GM19452 (cell line): ENCODE measurements around the gene TP63.

Source experiments
- ATAC-seq: cut with Tn5 transposase; IDR thresholded peaks from one replicate; pipeline ENCODE4 v1.9.1; 2021; ENCODE audit not compliant: unreplicated experiment

The TP63 gene

DNA sequence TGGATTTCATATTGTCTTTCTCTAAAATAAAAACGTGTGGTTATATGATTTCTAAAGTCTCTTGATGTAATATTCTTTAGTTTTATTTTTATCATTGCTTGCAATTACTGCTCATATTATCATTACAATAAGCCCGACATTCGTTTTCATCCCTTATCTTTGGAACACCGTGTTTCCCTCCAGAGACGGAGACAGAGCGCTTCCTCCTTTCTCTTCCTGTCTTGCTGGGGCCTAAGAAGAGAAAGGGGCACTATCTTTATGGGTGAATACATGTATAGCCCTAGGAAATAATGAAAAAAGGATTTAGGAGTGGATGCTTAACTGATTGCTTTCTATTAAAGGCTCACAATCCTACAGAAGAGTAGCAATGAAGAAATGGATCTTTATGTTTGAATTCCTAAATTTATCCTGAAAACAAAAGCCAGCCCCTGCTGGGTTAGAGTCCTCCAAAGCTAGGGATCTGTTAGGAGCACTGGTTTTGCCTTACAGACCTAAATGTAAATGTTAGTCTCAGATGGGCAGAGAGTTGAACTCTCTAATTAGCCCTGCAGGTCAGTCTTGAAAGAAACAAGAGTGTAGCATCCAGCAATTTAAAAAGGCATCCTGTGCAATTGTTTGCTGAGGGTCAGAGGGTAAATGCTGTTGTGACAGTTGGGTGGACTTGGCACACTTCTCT is 145.1 kb downstream of the TP63 start:
- no peak for ATAC-seq

DNA sequence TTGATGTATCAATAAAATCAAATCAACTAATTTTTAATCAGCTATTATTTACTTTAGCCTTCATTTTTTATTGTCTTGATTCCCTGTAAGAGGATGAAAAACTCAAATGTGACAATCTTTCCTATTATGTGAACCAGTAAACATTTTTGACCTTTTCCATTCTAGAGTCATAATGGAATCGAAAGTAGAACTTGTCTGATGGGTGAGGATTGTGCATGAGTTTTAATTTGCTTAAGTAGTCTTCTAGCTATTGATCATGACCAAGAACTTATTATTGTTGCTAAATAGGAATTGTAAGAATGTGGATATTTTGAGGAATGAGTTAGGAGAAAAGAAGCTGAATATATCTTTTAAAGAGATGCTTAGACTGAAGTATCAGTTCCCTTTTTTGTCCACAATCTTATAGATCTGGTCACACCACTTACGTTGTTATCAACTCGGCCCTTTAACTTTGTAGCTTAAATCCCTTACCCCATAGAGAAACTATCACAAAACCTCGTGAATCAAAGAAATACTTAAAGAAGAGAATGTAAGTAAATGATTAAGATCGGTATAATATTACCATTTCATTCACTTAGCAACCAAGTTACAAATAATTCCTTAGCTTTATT is 147.3 kb downstream of the TP63 start:
- ATAC-seq: no peak

DNA sequence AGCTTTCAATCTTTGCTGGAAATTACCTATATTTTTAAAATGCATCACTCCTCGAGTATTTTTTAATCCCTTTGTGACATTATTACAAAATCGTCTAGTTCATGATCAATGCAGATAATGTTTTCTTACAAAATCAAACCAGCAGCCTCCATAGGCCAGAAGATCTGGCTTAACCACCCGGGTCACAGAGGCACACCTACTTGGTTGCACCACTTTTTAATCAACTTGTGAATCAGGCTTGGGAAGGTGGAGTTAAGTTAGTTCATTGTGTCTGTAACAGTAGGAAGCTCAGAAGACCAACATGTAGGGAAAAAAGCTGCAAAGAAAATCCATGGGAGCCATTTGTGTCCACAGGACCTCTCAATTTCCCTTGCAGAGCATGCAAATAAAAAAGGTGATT is 148.0 kb downstream of the TP63 start:
- no peak for ATAC-seq

DNA sequence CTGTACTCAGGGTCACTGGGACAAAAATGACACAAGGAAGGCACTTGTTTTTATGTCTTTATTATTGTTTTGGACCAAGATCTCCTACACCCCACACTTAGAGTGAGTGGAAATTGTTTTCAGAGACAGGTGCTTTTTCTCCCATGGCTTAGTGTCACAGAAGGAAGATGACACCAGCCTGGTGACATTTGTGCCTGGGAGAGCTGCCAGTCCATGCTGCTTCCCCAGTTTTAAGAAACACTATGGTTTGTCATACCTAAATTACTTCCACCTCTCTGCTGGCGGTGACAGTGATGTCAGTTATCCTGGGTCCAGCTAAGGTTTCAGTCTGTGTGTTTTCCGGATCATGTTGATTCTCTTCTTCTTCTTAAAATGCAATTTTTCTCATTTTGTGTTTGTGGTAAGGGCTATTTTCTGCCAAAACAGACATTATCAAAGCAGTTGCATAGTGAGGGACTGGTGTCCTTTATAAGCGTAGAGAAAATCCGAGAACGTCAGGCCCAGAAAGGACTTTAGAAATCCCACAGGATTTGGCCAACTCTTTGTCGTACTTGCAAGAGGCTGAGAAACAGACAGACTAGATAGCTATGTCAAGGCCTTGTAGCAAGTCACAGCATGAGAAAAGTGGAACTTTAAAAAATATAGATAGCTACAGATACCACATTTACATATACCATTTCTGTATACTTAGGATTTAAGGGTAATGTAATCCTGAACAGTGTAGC is 149.5 kb downstream of the TP63 start:
- ATAC-seq: no peak

DNA sequence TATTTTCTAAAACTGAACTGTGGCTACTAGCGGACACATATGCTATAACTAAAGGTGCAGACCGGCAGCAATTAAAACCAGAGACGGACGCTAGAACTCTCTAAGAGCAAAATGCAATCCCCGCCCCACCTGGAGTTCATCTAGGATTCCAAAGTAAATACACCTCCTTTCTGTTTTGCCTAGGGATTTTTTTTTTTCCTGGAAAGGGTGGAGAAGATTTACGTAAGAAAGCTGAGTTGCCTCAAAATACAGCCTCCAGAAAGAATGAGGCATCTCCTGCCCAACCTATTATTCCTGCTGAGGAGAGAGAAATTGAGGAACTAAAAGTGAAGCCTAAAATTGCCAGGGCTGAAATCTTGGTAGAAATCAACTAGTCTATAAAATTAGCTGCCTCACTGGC is 150.2 kb downstream of the TP63 start:
- ATAC-seq: no peak

DNA sequence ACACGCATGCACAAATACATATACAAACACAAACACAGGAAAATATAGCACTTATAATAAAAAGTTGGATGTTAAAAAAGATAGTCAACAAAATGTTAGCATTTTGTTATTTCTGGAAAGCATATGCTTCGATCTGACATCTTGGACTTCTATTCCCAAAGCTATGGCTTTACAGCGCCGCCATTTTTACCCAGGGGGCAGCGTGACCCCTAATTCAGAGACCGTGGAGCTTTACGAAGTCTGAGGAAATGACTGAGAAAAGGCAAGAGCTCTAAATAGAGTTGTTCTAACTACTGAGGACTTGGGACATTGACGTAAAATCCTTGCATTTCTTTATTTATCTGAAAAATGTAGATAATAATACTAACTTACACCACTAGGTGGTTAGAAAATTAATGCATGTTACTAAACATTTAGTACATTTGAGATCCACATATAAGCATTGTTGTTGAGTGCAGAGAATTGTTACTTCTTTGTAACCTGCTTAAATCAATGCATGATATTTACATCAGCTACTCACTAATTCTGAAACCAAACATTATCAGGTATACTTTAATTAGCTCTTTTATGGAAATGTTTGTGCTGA is 155.4 kb downstream of the TP63 start:
- ATAC-seq: no peak

DNA sequence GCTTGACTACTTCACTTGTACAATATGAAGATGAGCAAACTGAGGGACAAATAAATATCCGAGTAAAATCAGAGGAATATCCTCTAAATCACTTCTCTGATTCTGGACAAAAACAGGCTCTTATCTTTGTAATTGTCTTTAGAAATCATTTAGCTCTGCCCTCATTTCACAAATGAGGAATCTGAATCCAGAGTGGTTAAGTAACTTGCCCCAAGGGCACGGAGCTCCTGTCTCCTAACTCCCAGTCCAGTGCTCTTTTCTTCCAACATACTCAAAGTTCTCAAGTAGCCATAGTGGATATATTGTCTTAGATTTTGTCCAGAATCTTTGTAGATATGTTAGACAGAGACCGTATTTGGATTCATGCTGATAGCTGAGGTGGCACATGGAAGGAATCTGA is 156.0 kb downstream of the TP63 start:
- ATAC-seq: no peak

DNA sequence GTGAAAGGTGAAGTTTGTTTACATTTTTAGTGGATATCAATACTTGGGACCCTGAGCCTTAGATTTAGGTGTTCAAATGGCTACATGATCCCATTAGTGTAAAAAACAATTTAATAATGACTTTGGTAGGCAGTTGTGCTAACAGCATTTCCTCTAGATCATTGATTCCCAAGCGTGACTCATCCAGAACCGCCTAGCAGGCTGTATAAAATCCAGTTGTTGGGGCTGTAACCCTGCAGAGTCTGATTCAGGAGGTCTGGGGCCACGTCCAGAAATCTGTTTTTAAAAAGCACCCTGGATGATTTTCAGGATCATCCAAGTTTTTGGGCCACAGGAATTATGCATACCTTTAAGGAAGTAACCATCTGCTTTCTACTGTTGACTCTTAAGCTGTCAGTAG is 156.4 kb downstream of the TP63 start:
- no peak for ATAC-seq

DNA sequence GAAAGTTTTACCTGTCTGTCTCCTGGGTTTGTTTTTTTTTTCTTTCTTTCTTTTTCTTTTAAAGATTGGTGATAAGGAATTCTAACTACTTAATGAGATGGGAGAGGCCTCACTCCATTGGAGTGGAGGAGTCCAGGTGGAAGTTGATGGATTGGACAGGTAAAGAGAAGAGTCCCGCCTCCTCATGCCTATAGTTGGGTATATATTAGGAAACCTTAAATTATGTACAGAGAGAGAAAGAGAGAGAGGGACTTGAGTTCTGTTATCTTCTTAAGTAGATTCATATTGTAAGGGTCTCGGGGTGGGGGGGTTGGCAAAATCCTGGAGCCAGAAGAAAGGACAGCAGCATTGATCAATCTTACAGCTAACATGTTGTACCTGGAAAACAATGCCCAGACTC is 158.2 kb downstream of the TP63 start:
- no peak for ATAC-seq

DNA sequence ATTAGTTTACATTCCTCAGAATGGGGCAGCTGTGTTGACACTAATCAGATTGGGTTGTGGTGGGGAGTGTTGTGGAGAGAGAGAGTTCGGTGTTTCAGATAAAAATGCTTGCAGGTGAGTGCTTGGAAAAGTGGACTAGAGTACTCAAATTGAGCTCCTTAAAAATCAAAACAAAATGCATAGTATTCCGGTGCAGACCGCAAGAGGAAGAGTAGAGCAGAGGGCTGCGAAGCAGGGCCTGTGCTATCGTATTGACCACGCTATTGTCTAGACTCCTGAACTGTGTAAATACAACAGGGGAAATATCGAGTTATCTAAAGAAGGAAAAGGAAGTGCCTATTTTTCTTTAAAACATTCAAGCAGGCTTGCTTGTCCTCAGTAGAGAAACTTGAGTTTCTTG is 159.5 kb downstream of the TP63 start:
- ATAC-seq: no peak

DNA sequence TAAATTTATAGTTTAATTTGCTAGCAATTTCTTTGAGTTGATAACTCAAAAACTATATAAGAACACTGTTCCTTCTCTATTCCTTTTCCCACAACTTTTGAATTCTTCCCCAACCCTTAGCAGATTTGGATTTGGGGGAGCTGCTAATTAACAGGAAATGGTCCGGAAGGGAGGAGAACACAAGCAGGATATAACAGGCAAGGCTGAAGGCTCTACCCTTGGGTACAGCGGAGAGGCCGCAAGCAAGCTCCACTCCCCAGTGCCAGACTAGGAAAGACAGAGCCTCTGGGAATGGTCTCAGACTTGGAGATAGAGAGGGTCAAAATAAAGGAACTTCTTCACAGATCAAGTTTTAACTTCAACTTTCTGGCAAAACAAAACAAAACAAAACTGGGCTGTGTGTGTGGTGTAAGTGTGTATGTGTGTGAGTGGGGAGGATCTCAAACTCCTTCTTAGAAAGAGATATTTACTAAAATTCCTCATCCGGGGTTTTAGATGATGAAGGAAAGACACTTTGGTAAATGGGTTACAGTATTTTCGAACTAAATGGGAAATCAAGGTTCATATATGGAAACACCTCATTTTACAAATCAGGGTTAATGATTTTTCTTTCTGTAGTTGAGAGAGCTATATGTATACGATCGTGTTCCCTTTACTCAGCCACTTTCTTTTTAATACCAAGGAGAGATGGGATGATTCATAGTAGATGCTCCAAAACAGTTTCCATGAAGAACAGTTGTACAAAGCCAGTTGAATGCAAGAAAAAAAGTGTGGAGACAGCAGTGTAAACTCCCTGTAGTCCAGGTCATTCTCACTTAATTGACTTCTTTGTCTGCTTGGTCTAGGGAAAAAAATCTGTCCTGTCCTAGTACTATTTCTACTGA is 161.1 kb downstream of the TP63 start:
- ATAC-seq: no peak

DNA sequence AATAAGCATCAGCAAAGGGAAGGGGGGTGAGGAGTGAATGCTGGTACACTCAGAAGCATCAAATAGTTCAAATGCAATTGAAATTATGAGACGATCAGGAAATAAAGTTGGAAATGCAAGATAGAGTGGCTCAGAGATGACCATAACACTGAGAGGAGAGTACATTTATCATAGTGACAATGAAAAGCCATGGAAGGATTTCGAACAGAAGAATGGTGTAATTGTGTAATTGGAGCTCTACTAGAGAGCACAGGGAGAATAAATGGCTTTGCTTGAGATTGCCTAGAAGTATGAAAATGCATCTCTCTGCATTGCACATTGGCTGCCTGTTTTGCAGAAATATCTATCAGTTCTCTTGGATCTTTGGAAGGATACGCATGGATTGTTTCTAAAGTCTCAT is 163.3 kb downstream of the TP63 start:
- no peak for ATAC-seq

DNA sequence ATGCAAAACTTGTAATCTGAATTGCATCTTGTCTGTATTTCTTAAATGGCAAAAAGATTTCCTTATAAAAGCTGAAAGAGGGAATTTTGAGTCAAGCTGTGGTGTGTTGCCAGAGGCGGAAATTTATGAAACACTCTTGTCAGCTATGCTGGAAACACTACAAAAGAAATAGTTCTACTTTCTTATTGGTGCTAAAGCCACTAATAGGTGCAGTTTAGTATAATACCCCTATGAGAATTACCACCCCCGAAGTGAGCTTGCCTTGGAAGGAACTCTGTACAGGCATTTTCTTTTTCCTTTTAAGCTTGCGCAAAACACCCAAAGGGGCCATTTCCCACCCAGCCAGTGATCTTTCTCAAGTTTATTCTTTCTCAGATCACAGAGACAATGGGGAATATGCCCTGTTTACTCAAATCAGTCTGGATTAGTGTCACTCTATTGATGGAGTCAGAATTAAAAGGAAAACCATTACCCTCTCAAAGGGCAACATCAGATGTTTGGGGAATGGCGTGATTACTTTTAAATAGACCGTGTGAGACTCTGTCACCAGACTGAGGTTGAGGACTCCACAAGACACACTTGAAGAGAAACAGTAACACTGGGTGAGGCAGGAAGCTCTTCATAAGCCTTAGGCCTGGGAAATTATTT is 166.0 kb downstream of the TP63 start:
- ATAC-seq: no peak

DNA sequence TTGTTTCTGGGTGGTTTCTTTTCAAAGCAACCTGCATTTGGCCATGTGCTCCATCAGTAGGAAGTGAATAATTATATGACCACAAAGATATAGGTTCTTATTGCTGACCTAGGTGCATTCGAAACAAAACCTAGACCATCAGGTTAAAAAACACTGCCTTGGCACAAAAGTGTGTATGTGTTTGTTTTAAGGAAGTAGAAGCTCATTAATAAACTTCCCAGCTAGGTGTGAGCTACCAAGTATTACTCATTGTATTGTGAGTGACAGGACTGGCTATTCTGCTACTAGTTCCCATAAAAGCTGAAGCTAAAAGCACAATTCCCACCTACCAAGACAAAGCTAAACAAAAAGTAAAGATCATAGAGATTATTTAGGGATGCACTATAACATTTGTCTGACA is 168.2 kb downstream of the TP63 start:
- no peak for ATAC-seq

DNA sequence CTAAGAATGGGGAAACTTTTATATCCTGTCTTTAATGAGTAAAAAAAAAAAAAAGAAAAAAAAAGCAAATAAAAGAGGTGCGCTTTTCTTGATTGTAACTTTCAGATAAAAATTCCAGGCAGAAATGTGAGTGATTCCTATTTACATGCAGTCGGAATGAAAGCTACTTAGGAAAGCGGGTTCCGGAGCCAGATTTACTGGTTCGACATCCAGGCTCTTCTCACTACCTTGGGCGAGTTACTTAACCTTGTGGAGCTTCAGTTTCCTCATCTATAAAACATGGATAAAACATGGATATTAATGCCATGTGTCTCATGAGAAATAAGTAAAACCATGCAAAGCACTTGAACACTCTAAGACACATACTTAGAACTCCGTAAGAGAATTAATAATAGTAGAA is 169.2 kb downstream of the TP63 start:
- ATAC-seq: no peak

DNA sequence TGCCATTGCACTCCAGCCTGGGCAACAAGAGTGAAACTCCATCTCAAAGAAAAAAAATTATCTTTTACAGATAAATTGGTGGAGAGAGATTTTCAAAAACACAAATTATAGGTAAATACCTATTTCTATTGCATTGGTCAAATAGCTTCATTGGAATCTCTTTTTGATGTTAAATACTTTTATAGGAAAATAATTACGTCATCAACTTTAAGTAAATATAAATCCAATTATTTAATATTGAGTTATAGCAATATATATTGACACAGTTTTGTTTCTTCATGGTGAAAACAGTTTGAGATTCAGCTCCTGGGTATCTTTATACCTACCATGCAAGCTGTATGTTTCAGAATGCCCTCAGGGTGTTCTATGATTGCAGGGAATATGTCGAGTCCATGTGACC is 172.1 kb downstream of the TP63 start:
- no peak for ATAC-seq

DNA sequence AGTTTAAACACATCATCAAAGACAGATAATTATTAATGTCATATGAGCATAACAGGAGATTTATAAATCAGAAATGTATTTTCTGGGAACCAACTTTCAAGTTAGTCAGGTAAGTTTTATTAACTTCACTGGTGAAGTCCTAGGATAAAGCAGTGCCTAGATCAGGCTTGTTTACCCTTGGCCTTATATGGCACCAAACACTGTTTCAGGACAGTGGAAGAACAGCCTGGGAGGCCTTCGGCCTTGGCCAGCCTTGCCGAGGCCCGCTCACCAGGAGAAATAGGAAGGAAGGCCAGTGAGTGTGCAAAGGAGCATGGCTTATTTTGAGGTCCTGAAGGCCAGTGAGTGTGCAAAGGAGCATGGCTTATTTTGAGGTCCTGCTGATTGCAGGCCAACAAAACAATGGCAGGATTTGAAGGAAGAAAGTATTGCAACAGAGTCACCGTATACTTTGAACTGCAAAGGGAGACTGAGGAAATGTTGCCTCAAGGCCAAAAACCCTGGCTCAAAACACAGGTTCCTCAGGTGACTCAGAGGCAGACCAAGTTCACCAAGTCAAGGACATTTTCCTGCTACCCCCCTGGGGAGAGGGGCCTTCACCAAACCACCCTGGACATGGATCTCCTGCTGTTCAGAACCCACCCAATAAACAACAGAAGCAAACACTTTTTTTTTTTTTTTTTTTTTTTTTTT is 174.3 kb downstream of the TP63 start:
- no peak for ATAC-seq

DNA sequence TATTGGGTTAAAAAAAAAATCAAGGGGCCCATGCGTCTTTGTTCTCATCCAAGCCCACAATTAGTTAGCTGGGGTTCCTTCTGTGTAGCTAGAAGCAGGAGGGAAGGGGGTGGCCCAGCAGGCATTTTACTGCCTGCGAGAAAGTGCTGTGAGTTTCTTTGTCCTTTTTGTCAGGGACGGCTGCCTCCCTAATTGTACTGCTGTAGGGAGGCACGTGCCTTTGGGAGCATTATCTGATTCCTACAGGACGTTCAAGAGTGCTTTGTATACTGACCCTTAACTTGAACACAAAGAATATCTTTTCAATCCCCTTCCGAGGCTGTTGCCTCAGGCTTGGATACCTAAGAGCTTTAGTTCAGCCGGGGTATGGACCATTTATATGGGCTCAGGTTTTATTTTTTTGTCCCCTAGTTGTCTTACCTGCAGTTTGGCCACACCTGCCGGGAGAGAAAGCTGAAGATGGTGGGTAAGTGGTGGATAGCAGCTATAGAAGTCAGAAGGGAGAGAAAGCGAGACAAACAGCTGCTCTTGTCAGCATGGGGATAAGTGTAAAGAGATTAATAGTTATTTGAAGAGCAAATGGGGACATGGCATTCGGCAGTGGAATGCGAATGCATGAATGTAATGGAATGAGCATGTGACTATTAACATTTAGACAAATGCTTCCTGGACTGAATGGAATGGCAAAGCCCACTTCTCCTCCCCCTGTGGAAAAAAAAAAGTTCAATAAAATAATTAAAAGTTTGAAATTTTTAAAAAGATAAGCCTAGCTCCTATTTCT is 175.2 kb downstream of the TP63 start:
- no peak for ATAC-seq

DNA sequence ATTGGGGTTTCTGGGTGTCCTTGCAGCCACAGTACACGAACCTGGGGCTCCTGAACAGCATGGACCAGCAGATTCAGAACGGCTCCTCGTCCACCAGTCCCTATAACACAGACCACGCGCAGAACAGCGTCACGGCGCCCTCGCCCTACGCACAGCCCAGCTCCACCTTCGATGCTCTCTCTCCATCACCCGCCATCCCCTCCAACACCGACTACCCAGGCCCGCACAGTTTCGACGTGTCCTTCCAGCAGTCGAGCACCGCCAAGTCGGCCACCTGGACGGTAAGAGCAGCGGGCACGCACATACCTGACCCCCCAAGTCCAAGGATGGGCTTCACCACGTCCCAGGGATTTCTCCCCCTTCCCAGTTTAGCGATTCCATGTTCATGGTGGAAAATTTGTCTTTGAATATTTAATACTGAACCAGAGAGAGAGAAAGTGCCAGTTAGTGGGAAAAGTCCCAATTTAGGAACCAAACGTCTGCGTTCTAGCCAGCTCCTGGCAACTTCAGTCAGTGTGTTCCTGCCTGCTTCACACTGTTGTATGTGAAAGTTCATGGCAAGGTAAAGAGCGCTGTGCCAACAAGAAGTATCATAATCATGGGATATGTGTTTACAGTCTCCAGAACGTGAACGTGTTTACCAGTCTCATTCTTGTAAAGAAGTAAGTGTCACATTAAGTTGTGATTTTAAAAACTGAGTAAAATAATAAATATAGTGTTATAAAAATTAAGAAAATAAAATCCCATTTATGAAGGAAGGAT is 177.2 kb downstream of the TP63 start:
- no peak for ATAC-seq
